GM06990 (cell line): ENCODE data around the gene PRIM2.
"Not testable (repeated sequence)": the region's sequence is repeated elsewhere in the genome, so short reads cannot be mapped to it uniquely, and the experiment has no call there.

Experiments
- DNase-seq: peaks from one replicate; pipeline ENCODE4 v3.0.0-alpha.2; 2011; ENCODE audit not compliant: insufficient read length; ENCODE audit errors: extremely low read depth
- H3K27me3 ChIP-seq: replicated peaks from 2 replicates; pipeline ENCODE4 v1.6.0; 2011; ENCODE audit warnings: low read length; ENCODE audit not compliant: control insufficient read depth, insufficient read depth
- H3K36me3 ChIP-seq: 2 replicates; pipeline ENCODE4 v1.5.1; 2011; ENCODE audit warnings: low read length; ENCODE audit not compliant: control insufficient read depth, insufficient read depth
- H3K4me3 ChIP-seq: replicated peaks from 2 replicates; pipeline ENCODE4 v1.5.1; 2011; ENCODE audit warnings: low read depth, mild to moderate bottlenecking, control low read depth, low read length

PRIM2 gene

DNA sequence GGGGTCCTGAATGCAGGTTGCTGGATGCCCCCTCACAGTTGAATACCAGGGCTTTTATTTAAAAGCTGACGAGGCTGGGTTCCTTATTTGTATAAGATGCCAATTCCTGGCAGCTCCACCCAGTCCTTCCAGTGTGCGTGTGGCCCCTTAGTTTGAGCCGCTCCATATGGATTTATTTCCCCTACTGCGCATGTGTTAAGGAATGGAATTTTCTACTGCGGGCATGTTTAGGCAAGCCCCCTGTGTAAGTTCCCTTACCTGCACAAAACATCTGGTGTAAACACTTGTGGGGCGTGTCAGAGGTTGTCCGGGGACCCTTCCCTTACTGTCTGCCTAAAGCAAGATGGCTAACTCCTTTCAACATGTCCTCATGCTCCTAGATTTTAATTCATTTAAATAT is 174.4 kb downstream of the PRIM2 start:
- not testable (repeated sequence) for H3K4me3 ChIP-seq, H3K36me3 ChIP-seq, DNase-seq, H3K27me3 ChIP-seq

- H3K27me3 ChIP-seq, H3K36me3 ChIP-seq, H3K4me3 ChIP-seq, DNase-seq: not testable (repeated sequence)
These were observed 178.8 kb downstream of the PRIM2 start for GRCh38 chr6:57496251-57496650.

- not testable (repeated sequence) for H3K36me3 ChIP-seq, H3K27me3 ChIP-seq, DNase-seq, H3K4me3 ChIP-seq
These were observed 183.1 kb downstream of the PRIM2 start for GRCh38 chr6:57500368-57501021.

DNA sequence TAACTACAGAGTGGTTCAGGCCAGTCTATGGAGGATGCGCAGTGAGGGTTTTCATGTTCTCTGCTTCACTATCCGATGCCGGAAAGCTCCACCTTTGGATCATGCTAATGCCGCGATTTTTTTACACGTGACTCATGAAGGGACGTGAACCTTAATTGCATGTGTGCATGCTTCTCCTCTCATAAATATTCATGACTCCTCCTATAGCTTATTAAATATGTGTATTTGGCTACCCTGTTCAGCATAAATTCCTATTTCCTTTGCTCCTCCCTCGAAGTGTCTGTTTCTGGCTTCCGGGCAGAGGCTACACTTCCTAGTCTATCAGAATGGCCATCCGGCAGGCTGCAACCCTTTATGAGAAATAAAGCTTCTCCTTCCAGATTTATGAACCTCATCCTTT is 185.0 kb downstream of the PRIM2 start:
- not testable (repeated sequence) for H3K36me3 ChIP-seq, H3K4me3 ChIP-seq, DNase-seq, H3K27me3 ChIP-seq

GRCh38 chr6:57505251-57505650 is 187.8 kb downstream of the PRIM2 start:
- H3K27me3 ChIP-seq, H3K4me3 ChIP-seq, H3K36me3 ChIP-seq, DNase-seq: not testable (repeated sequence)

DNA sequence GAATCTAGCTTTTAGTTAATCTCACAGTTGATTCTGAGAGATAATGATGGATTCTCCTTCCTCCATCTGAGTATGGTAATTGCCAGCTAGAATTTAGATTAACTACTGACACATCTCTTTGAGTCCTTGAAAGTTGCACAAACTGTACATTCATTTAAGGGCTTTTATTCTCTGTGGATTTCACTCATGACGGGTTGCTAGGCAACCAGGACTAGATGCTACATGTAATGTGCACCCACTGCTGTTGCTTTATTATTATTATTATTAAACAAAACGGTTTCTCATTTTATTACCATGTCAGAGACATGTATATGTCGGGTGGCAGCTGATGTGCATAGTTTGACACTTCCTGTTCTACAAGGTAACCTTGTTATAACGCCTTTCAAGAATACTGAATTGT is 193.0 kb downstream of the PRIM2 start:
- not testable (repeated sequence) for H3K27me3 ChIP-seq, DNase-seq, H3K36me3 ChIP-seq, H3K4me3 ChIP-seq

- DNase-seq, H3K27me3 ChIP-seq, H3K36me3 ChIP-seq, H3K4me3 ChIP-seq: not testable (repeated sequence)
These were observed 197.7 kb downstream of the PRIM2 start for GRCh38 chr6:57515171-57515570.

GRCh38 chr6:57515845-57516244 is 198.4 kb downstream of the PRIM2 start:
- not testable (repeated sequence) for H3K27me3 ChIP-seq, H3K4me3 ChIP-seq, DNase-seq, H3K36me3 ChIP-seq

DNA sequence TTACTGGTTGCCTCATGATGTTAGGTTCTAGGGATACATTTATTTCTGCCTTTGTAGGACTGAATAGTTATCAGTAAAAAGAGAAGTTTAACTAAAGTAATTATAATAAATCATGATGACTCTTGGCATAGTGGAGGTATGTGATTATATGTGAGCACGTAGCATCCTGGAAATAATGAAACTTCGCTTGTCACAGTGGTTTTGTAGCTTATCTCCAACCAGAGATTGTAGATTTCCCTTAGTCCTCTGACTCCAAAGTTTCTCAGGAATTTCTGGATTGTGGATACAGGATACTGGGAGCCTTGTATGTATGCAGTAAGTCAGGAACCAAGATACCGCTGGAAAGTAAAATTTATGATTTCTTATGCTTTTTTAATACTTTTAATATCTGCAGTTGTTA is 199.3 kb downstream of the PRIM2 start:
- not testable (repeated sequence) for H3K36me3 ChIP-seq, H3K27me3 ChIP-seq, H3K4me3 ChIP-seq, DNase-seq

DNA sequence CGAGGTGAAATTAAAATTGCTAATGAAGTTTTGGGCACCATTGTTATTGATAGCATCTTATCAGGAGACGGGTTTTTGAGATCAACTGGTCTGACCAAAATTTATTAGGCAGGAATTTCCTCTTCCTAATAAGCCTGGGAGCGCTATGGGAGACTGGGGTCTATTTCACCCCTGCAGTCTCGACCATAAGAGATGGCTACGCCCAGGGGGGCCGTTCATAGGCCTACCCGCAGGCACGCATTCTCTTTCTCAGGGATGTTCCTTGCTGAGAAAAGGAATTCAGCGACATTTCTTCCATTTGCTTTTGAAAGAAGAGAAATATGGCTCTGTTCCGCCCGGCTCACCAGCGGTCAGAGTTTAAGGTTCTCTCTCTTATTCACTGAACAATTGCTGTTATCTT is 201.8 kb downstream of the PRIM2 start:
- DNase-seq, H3K4me3 ChIP-seq, H3K36me3 ChIP-seq, H3K27me3 ChIP-seq: not testable (repeated sequence)

GRCh38 chr6:57521085-57521484 is 203.7 kb downstream of the PRIM2 start:
- not testable (repeated sequence) for H3K36me3 ChIP-seq, DNase-seq, H3K4me3 ChIP-seq, H3K27me3 ChIP-seq

- H3K4me3 ChIP-seq, H3K36me3 ChIP-seq, H3K27me3 ChIP-seq, DNase-seq: not testable (repeated sequence)
These were observed 205.8 kb downstream of the PRIM2 start for GRCh38 chr6:57523221-57523620.

DNA sequence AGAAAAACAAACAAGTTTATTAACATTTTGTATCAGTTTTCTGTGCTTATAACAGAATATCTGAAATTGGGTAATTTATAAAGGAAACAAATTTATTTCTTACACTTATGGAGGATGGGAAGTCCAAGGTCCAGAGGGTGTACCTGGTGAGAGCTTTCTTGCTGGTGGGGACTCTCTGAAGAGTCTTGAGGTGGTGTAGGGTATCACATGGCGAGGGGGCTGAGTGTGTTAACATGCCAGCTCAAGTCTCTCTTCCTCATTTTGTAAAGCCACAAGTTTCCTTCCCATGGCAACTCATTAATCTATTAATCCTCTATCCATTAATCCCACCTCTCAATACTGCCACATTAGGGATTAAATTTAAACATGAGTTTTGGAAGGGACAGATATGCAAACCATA is 212.3 kb downstream of the PRIM2 start:
- H3K4me3 ChIP-seq, H3K36me3 ChIP-seq, H3K27me3 ChIP-seq, DNase-seq: not testable (repeated sequence)

DNA sequence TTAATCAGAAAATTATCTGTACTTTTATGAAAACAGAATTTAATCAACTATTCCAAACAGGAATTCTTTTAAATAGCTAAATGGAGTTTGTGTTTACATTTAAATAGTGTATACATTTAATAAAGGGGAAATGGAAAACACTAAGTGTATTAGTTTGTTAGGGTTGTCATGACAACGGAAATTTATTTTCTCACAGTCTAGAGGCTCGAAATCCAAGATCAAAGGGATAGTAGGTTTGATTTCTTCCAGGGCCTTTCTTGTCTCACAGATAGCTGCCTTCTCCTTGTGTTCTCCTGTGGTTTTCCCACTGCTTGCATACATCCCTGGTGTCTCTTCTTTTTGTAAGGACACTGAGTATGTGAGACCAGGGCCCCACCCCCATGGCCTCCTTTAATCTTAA is 215.2 kb downstream of the PRIM2 start:
- not testable (repeated sequence) for H3K4me3 ChIP-seq, DNase-seq, H3K36me3 ChIP-seq, H3K27me3 ChIP-seq

- not testable (repeated sequence) for DNase-seq, H3K36me3 ChIP-seq, H3K4me3 ChIP-seq, H3K27me3 ChIP-seq
These were observed 217.7 kb downstream of the PRIM2 start for GRCh38 chr6:57535121-57535520.
